Uterus (tissue), 2 donors: Measurements from ENCODE around the gene CCL27.

Experiments
- POLR2A ChIP-seq, 2 donors: fragments of 450-650 bp; IDR thresholded peaks; one replicate each; pipeline ENCODE4 v1.6.1; 2016; ENCODE audit warnings: antibody characterized with exemption in 2 of 2, mild to moderate bottlenecking in 1 of 2, moderate library complexity in 1 of 2
- TF ChIP-seq, protein P1 (sequence below), 4 experiments: fragments of 200-600 bp in 2 of 4; fragments of 450-650 bp in 2 of 4; sonication (generic) in 2 of 4; IDR thresholded peaks; one replicate each; pipeline ENCODE4 v1.5.1; 2016 to 2019; ENCODE audit warnings: antibody characterized with exemption in 4 of 4, mild to moderate bottlenecking in 2 of 4, moderate library complexity in 1 of 4

DNA sequence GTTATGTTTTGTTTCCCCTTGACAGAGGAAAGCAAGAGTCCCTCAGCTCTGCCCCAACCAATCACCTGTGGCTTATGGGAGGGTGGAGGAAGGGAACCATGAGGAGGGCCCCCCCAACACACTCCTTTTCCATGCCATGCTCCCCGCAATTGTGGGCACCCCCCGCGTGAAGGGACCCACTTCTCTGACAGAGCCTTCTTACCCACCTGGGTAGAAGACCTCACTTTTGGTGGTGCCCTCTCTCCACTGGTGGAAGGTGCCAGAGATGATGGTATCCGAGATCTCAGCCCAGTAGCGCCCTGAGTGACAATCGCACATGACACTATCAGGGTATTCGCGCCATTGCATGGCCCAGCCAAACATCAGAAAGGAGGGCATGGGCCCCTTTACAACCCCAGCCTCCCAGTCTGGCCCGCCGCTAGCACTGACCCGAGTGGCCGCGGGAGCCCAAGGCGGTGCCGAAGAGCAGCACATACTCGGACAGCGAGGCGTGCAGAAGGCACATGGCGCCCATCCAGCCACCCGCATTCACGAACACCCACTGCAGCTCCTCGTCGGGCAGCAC is 25.6 kb downstream of the CCL27 start:
- TF ChIP-seq, protein P1, sequence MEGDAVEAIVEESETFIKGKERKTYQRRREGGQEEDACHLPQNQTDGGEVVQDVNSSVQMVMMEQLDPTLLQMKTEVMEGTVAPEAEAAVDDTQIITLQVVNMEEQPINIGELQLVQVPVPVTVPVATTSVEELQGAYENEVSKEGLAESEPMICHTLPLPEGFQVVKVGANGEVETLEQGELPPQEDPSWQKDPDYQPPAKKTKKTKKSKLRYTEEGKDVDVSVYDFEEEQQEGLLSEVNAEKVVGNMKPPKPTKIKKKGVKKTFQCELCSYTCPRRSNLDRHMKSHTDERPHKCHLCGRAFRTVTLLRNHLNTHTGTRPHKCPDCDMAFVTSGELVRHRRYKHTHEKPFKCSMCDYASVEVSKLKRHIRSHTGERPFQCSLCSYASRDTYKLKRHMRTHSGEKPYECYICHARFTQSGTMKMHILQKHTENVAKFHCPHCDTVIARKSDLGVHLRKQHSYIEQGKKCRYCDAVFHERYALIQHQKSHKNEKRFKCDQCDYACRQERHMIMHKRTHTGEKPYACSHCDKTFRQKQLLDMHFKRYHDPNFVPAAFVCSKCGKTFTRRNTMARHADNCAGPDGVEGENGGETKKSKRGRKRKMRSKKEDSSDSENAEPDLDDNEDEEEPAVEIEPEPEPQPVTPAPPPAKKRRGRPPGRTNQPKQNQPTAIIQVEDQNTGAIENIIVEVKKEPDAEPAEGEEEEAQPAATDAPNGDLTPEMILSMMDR (IDR thresholded peaks at IDR 0.05), result no peak
- TF ChIP-seq POLR2A (IDR thresholded peaks at IDR 0.05), result no peak
